Ishikawa (cell line): Measurements from ENCODE around the gene MOB1A.

Experiments used
- CEBPB ChIP-seq: IDR thresholded peaks from 2 replicates; pipeline ENCODE4 v1.6.1; 2012
- CREB1 ChIP-seq: IDR thresholded peaks from 2 replicates; pipeline ENCODE4 v1.6.1; 2012; ENCODE audit warnings: low read depth
- EGR1 ChIP-seq: IDR thresholded peaks from 2 replicates; pipeline ENCODE4 v1.6.1; 2012
- EP300 ChIP-seq: IDR thresholded peaks from 2 replicates; pipeline ENCODE4 v1.6.1; 2012; ENCODE audit warnings: borderline replicate concordance
- FOXM1 ChIP-seq: IDR thresholded peaks from 2 replicates; pipeline ENCODE4 v1.6.1; 2012; ENCODE audit warnings: low read depth, borderline replicate concordance
- NFIC ChIP-seq: IDR thresholded peaks from 2 replicates; pipeline ENCODE4 v1.6.1; 2012
- RAD21 ChIP-seq: IDR thresholded peaks from 2 replicates; pipeline ENCODE4 v1.6.1; 2012; ENCODE audit warnings: low read depth
- TAF1 ChIP-seq: IDR thresholded peaks from 2 replicates; pipeline ENCODE4 v1.6.1; 2012; ENCODE audit warnings: low read depth, mild to moderate bottlenecking
- TCF12 ChIP-seq: IDR thresholded peaks from 2 replicates; pipeline ENCODE4 v1.6.1; 2012; ENCODE audit warnings: low read depth
- TEAD4 ChIP-seq: IDR thresholded peaks from 2 replicates; pipeline ENCODE4 v1.6.1; 2012
- YY1 ChIP-seq: IDR thresholded peaks from 2 replicates; pipeline ENCODE4 v1.6.1; 2012; ENCODE audit warnings: low read depth
- ZBTB7A ChIP-seq: IDR thresholded peaks from 2 replicates; pipeline ENCODE4 v1.6.1; 2012; ENCODE audit warnings: low read depth
- TF ChIP-seq, protein P1 (sequence below): IDR thresholded peaks from 2 replicates; pipeline ENCODE4 v1.6.1; 2012; ENCODE audit warnings: low read depth, mild to moderate bottlenecking
- TF ChIP-seq, protein P2 (sequence below): IDR thresholded peaks from 2 replicates; pipeline ENCODE4 v1.6.1; 2012
- TF ChIP-seq, protein P3 (sequence below): IDR thresholded peaks from 2 replicates; pipeline ENCODE4 v1.6.1; 2012

MOB1A gene

DNA sequence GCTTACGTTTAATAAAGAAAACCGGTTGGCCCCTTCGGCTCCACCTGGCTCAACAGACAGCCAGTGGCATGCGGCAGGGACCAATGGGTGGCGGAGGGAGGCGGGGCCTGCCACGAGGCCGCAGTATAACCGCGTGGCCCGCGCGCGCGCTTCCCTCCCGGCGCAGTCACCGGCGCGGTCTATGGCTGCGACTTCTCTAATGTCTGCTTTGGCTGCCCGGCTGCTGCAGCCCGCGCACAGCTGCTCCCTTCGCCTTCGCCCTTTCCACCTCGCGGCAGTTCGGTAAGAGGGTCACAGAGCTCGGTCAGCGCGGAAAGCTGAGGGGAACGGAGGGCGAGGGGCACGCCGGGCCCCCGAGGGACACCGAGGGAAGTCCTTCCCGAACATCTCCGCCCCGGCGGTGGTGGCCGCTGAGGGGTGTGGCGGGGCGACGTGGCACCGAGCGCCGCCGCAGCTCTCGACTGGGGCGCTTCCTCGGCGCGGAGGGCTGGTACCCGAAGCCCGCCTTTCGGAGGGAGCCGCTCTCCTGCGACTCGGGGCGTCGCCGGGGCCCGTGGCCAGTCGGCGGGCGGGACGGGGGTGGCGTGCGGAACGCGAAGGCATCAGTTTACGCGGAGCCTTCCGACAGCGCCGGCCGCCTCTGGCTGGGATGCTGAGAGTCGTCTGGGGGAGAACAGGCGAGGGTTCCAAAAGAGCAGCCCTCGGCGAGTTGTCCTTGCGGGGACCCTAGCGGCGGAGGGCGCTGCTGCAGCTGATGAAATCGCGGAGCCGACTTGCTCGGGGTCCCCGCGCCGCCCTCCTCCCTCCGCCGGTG is 20.0 kb upstream of the MOB1A start, which contains the start of gene MTHFD2:
Gene MTHFD2 (plus strand): TSS at position 155 of the 814 bp plus-strand sequence. CDS start 27 bp downstream, at position 182.
- TF ChIP-seq NFIC: no peak
- no peak; the same call in 1 of the 2 replicates for TF ChIP-seq EP300
- no peak for TF ChIP-seq EGR1
- TF ChIP-seq TEAD4: peak; percentile 58
- TF ChIP-seq TAF1: peak; percentile 93
- TF ChIP-seq, protein P1, sequence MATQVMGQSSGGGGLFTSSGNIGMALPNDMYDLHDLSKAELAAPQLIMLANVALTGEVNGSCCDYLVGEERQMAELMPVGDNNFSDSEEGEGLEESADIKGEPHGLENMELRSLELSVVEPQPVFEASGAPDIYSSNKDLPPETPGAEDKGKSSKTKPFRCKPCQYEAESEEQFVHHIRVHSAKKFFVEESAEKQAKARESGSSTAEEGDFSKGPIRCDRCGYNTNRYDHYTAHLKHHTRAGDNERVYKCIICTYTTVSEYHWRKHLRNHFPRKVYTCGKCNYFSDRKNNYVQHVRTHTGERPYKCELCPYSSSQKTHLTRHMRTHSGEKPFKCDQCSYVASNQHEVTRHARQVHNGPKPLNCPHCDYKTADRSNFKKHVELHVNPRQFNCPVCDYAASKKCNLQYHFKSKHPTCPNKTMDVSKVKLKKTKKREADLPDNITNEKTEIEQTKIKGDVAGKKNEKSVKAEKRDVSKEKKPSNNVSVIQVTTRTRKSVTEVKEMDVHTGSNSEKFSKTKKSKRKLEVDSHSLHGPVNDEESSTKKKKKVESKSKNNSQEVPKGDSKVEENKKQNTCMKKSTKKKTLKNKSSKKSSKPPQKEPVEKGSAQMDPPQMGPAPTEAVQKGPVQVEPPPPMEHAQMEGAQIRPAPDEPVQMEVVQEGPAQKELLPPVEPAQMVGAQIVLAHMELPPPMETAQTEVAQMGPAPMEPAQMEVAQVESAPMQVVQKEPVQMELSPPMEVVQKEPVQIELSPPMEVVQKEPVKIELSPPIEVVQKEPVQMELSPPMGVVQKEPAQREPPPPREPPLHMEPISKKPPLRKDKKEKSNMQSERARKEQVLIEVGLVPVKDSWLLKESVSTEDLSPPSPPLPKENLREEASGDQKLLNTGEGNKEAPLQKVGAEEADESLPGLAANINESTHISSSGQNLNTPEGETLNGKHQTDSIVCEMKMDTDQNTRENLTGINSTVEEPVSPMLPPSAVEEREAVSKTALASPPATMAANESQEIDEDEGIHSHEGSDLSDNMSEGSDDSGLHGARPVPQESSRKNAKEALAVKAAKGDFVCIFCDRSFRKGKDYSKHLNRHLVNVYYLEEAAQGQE: no peak
- 0 out of 2 replicates have a peak, but pooled peaks have one; percentile 54 for TF ChIP-seq FOXM1
- peak; percentile 61; the same call in 1 of the 2 replicates for TF ChIP-seq CREB1
- TF ChIP-seq, protein P2, sequence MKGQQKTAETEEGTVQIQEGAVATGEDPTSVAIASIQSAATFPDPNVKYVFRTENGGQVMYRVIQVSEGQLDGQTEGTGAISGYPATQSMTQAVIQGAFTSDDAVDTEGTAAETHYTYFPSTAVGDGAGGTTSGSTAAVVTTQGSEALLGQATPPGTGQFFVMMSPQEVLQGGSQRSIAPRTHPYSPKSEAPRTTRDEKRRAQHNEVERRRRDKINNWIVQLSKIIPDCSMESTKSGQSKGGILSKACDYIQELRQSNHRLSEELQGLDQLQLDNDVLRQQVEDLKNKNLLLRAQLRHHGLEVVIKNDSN: peak; percentile 74
- peak; percentile 84 for TF ChIP-seq YY1
- no peak for TF ChIP-seq RAD21
- TF ChIP-seq, protein P3, sequence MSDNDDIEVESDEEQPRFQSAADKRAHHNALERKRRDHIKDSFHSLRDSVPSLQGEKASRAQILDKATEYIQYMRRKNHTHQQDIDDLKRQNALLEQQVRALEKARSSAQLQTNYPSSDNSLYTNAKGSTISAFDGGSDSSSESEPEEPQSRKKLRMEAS: peak; percentile 100
- TF ChIP-seq TCF12: peak; percentile 41; the same call in 1 of the 2 replicates
- peak; percentile 8; the same call in 1 of the 2 replicates for TF ChIP-seq CEBPB
- peak; percentile 83; the same call in 1 of the 2 replicates for TF ChIP-seq ZBTB7A

DNA sequence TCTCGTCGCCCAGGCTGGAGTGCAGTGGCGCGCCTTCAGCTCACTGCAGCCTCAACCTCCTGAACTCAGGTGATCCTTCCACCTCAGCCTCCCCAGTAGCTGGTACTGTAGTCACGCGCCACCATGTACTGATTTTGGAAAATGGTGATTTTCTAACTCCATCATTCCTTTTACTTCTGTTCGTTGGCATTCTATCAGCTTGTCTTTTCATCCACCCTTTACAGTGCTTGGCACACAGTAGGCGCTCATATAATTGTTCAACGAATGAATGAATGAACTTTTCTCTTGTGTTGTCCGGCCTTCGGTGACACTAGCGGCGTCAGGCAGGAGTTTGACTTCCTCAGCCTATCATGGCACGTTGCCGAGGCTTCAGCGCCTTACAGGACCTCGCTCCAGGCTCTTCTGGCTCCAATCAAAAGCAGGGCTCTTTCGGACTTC is 19.4 kb upstream of the MOB1A start:
- TF ChIP-seq ZBTB7A (no peak), NFIC (peak; percentile 19; the same call in 1 of the 2 replicates), YY1 (no peak)
- TF ChIP-seq, protein P3: no peak

DNA sequence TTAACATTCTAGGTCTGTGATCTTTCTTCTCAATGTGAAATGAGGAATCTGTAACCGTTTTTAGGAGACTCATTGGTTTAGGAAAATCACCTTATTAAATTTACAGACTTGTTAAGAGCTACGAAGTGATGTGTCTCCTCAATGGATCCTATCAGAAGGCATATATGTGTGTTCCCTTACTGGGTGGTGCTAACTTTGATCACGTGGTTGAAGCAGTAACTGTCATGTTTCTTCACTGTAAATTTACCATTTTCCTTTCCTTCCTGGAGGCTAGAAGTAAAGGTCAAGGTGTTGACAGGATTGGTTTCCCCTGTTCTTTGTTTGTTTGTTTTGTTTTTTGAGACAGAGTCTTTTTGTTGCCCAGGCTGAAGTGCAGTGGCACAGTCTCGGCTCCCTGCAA is 18.4 kb upstream of the MOB1A start:
- TF ChIP-seq YY1 (no peak), RAD21 (no peak), TCF12 (no peak), TAF1 (no peak), EP300 (no peak), CREB1 (no peak), NFIC (no peak), FOXM1 (no peak), EGR1 (no peak), ZBTB7A (no peak), TEAD4 (no peak), CEBPB (no peak)
- TF ChIP-seq, protein P2: no peak
- TF ChIP-seq, protein P3: no peak
- TF ChIP-seq, protein P1: no peak

DNA sequence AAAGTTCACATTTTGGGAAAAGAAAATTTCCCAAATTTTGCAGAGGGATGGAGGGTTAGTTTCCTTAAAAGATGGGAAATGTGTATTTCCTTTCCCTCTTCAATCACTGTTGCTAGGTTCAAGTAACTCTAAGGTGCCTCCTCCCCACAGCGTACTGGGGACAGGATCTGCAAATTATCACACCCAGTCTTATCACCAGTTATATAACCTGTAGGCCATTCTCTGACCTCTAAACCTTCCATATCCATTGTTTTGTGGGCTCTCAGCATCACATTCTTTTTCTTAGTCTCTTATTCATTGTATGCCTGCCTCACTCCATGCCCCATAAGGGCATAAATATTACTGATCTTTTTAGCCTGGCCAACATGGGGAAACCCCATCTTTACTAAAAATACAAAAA is 16.1 kb upstream of the MOB1A start:
- TF ChIP-seq, protein P3: no peak
- TF ChIP-seq EGR1 (no peak), CEBPB (no peak), NFIC (no peak), TCF12 (no peak), CREB1 (no peak), RAD21 (no peak)
- TF ChIP-seq, protein P1: no peak
- TF ChIP-seq, protein P2: no peak
